GM19328 (cell line): Measurements from ENCODE around the gene AEN.

Experiments
- ATAC-seq: cut with Tn5 transposase; IDR thresholded peaks from one replicate; pipeline ENCODE4 v1.9.1; 2021; ENCODE audit warnings: mild to moderate bottlenecking, moderate library complexity; ENCODE audit not compliant: unreplicated experiment

AEN gene

GRCh38 chr15:88620995-88621772 is at the start of gene AEN:
Gene AEN (plus strand): TSS chr15:88621340. CDS start chr15:88626210, 4,870 bp downstream.
- ATAC-seq = peak; percentile 93

GRCh38 chr15:88571852-88572259 is 49.3 kb upstream of the AEN start:
- ATAC-seq = no peak

GRCh38 chr15:88574077-88574476 is 47.1 kb upstream of the AEN start:
- ATAC-seq = no peak

- no peak for ATAC-seq
Measured at GRCh38 chr15:88574655-88575054, 46.5 kb upstream of the AEN start.

GRCh38 chr15:88579322-88579721 is 41.8 kb upstream of the AEN start:
- no peak for ATAC-seq

GRCh38 chr15:88580532-88580931 is 40.6 kb upstream of the AEN start:
- no peak for ATAC-seq

- ATAC-seq = no peak
Measured at GRCh38 chr15:88586401-88587162, 34.6 kb upstream of the AEN start.

- no peak for ATAC-seq
Measured at GRCh38 chr15:88590759-88591158, 30.4 kb upstream of the AEN start.

- ATAC-seq = no peak
Measured at GRCh38 chr15:88591384-88591783, 29.8 kb upstream of the AEN start.

GRCh38 chr15:88603885-88604284 is 17.3 kb upstream of the AEN start:
- no peak for ATAC-seq

- no peak for ATAC-seq
Measured at GRCh38 chr15:88604381-88605188, 16.6 kb upstream of the AEN start.

GRCh38 chr15:88605189-88606069 is 15.7 kb upstream of the AEN start:
- ATAC-seq = no peak

GRCh38 chr15:88606070-88606794 is 14.9 kb upstream of the AEN start:
- ATAC-seq = no peak

- ATAC-seq = no peak
Measured at GRCh38 chr15:88607951-88608350, 13.2 kb upstream of the AEN start.

- ATAC-seq = no peak
Measured at GRCh38 chr15:88608607-88609181, 12.4 kb upstream of the AEN start.

- no peak for ATAC-seq
Measured at GRCh38 chr15:88609344-88610090, 11.6 kb upstream of the AEN start.

- ATAC-seq = no peak
Measured at GRCh38 chr15:88610701-88611231, 10.4 kb upstream of the AEN start.

GRCh38 chr15:88612186-88612796 is 8.8 kb upstream of the AEN start:
- ATAC-seq = no peak
